ENCODE measurements around the gene NKX1-2.

NKX1-2 gene

GRCh38 chr10:124429576-124429975 lies 20.3 kb downstream of the NKX1-2 start:
- DNase-seq (ENCODE audit: low read depth, low spot score) = no peak
- in situ Hi-C loops (cut with HindIII; ENCODE audit: low sequenced_read_pairs) = no loop called here
- TF ChIP-seq, protein P1, sequence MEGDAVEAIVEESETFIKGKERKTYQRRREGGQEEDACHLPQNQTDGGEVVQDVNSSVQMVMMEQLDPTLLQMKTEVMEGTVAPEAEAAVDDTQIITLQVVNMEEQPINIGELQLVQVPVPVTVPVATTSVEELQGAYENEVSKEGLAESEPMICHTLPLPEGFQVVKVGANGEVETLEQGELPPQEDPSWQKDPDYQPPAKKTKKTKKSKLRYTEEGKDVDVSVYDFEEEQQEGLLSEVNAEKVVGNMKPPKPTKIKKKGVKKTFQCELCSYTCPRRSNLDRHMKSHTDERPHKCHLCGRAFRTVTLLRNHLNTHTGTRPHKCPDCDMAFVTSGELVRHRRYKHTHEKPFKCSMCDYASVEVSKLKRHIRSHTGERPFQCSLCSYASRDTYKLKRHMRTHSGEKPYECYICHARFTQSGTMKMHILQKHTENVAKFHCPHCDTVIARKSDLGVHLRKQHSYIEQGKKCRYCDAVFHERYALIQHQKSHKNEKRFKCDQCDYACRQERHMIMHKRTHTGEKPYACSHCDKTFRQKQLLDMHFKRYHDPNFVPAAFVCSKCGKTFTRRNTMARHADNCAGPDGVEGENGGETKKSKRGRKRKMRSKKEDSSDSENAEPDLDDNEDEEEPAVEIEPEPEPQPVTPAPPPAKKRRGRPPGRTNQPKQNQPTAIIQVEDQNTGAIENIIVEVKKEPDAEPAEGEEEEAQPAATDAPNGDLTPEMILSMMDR (IDR thresholded peaks at IDR 0.05; ENCODE audit: low read depth, low read length) = no peak

GRCh38 chr10:124428207-124428777 lies 21.5 kb downstream of the NKX1-2 start:
- in situ Hi-C loops (cut with HindIII; ENCODE audit: low sequenced_read_pairs) = no loop called here
- no peak for DNase-seq (ENCODE audit: low read depth, low spot score)
- TF ChIP-seq, protein P1 (IDR thresholded peaks at IDR 0.05; ENCODE audit: low read depth, low read length) = no peak

More at GRCh38 chr10:124429576-124429975, 20.3 kb downstream of the NKX1-2 start:
- H3K4me3 ChIP-seq (ENCODE audit: low read depth, low read length) = no peak overlapping the region

DNA sequence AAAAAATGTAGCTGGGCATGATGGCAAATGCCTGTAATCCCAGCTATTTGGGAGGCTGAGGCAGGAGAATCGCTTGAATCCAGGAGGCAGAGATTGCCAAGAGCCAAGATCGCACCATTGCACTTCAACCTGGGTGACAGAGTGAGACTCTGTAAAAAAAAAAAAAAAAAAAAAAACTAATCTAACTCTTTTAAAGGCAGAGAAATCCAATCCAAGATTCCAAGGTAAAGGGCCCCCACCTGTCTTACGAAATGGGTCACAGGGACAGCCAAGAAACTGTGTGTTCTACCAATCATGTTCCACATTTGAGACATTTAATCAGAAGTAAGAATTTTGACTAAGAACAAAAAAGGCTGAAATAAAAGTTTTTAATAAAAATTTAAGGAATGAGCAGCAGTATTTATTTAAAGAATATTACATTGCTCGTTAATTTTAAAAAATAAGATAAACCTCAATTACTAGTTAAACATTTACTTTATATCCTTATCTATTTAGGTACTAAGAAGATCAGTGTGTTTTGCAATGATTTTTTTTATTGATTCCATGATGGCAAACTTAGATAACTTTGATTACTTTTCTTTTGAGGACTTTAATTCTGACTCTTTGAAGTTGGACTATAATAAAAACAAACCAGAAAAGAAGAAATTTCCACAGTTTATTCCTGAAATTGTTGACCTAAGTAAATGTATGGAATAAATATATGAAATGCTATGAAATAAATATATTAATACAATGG lies 24.4 kb downstream of the NKX1-2 start:
- in situ Hi-C loops (cut with HindIII; ENCODE audit: low sequenced_read_pairs) = no loop called here
- no peak overlapping the region for H3K4me3 ChIP-seq (ENCODE audit: low read depth, low read length)
- TF ChIP-seq, protein P1 (IDR thresholded peaks at IDR 0.05; ENCODE audit: low read depth, low read length) = no peak
- DNase-seq (ENCODE audit: low read depth, low spot score) = no peak

More at GRCh38 chr10:124428207-124428777, 21.5 kb downstream of the NKX1-2 start:
- H3K4me3 ChIP-seq (ENCODE audit: low read depth, low read length) = no peak overlapping the region

DNA sequence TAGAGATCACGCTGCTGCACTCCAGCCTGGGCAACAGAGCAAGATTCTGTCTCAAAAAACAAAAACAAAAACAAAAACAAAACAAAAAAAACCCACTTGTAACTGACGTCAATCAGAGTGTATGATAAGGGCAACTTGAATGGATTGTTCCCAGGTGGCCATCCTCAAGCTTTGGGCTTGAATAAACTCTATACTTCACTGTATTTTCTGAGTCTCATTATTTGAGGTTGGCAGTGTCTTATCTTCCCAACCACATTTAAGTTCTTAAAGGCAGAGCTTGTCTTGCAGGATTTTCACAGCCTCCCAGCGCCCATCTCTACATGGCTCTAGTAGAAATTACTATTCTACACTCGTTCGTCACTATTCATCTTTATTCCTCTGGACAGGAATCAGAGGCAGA lies 26.0 kb downstream of the NKX1-2 start:
- H3K4me3 ChIP-seq (ENCODE audit: low read depth, low read length) = no peak overlapping the region
- no peak for DNase-seq (ENCODE audit: low read depth, low spot score)
- TF ChIP-seq, protein P1 (IDR thresholded peaks at IDR 0.05; ENCODE audit: low read depth, low read length) = no peak
- in situ Hi-C loops (cut with HindIII; ENCODE audit: low sequenced_read_pairs) = no loop called here

DNA sequence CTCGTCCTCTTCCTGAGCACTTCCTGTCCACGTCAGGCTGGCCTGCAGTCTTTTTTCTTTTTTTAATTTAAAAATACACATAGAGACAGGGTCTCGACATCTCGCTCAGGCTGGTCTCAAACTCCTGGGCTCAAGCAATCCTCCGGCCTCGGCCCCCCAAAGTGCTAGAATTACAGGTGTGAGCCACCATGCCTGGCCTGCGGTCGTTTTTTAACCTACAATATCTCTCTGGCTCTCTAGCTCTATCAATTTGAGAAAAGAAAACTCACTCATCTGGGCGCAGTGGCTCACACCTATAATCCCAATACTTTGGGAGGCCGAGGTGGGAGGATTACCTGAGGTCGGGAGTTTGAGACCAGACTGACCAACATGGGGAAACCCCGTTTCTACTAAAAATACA lies 27.1 kb downstream of the NKX1-2 start:
- TF ChIP-seq, protein P1 (IDR thresholded peaks at IDR 0.05; ENCODE audit: low read depth, low read length) = no peak
- no peak overlapping the region for H3K4me3 ChIP-seq (ENCODE audit: low read depth, low read length)
- in situ Hi-C loops (cut with HindIII; ENCODE audit: low sequenced_read_pairs) = no loop called here
- DNase-seq (ENCODE audit: low read depth, low spot score) = no peak

DNA sequence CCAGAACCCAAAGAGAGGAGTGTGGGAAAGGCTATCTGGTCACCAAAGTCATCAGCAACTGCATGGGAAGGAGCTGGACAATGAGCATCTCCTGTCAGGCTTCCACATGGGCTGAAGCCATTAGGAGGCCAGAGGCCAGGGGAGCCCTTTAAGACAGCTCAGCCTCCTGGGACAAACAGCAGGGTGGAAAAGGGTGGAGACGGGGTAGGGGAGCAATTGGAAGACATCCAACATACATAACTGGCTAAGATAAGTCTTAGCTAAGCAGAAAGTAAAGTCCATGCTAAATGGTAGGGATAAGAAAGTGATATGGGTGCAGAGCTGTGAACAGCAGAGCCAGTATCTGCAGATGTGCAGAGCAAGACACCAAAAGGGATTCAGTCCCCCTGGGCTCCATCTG lies 29.6 kb downstream of the NKX1-2 start:
- TF ChIP-seq, protein P1 (IDR thresholded peaks at IDR 0.05; ENCODE audit: low read depth, low read length) = no peak
- no peak overlapping the region for H3K4me3 ChIP-seq (ENCODE audit: low read depth, low read length)
- no peak for DNase-seq (ENCODE audit: low read depth, low spot score)
- in situ Hi-C loops (cut with HindIII; ENCODE audit: low sequenced_read_pairs) = no loop called here
